NCI-H2029 treated with DMSO at 0.1 percent for 48 hours (cell line): ENCODE measurements around the gene THSD4.

Source experiments
- DNase-seq: peaks from one replicate; lab custom pipeline; 2025; lab: John Stamatoyannopoulos, UW

Gene THSD4

DNA sequence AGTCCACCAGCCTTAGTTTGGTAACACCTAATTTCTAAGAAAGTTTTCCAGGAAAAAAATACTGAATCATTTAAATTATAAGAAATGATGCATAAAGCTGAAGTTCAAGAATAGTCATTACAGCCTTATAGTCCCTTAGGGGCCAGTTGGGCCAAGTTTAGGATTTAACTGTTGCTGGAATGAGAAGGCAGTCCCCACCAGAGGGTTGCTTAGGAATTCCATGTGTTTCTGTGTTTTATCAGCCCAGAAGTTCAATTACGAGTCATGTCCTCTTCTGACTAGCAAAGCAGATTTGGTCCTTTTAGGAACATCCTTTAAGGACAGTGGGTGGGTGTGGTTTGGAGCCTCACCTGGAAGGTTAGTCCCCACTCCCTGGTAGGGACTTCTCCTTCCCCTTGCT is 638.1 kb downstream of the THSD4 start:
- no peak for DNase-seq

DNA sequence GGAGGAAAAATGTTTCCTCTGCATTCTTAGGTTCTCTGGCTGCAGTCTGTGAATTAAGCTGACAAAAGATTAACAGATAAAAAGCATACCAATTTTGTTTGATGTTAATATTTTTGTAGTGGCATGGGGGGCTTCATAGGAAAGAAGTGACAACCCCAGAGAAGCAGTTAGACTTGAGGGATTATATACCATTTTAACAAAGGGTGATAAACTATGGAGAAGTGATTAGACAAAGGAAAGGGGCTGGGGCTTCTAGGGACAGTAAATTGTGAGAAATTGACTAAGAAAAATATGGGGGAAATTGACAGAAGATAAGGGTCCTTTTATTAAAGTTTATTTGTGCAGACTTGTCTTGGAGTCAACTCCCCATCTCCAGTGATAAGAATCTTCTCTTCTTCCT is 639.4 kb downstream of the THSD4 start:
- DNase-seq: no peak

DNA sequence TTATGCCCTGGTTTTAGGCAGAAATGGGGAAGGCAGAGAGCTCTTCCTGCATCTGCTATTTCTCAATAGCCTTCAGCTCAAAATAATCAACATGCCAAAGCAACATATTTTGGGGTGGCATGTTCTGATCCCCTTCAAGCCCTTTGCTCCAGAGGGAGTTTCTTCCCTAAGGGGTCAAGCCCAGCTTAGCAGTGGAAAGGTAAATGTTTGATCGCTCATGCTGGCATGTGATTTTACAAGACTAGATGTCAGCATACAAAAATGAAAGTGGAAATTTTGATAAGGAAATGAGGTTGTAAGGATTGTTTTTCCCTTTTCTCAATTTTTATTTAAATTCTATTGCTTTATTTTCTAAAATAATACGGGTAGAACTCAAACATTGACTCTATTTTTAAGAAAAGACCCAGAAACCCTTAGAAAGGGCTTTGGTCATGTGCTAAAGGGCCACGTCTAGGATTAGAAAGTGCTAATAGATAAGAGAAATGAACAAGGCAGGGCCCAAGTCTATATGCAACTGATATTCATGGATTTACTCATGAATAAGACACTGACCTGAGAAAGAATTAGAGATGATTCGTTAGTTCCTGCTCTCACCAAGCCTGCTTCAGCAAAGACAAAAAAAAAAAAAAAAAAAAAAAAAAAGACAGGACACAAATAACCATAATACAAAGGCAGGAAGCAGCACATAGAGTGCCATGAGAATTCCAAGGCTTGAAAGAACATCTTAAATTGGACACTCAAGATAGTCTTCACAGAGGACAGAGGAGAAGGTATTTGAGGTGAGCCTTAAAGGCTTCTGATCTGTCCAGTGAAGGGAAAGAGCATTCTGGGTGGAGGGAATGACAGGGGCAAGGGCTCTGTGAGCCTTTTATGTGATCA is 640.1 kb downstream of the THSD4 start:
- no peak for DNase-seq

DNA sequence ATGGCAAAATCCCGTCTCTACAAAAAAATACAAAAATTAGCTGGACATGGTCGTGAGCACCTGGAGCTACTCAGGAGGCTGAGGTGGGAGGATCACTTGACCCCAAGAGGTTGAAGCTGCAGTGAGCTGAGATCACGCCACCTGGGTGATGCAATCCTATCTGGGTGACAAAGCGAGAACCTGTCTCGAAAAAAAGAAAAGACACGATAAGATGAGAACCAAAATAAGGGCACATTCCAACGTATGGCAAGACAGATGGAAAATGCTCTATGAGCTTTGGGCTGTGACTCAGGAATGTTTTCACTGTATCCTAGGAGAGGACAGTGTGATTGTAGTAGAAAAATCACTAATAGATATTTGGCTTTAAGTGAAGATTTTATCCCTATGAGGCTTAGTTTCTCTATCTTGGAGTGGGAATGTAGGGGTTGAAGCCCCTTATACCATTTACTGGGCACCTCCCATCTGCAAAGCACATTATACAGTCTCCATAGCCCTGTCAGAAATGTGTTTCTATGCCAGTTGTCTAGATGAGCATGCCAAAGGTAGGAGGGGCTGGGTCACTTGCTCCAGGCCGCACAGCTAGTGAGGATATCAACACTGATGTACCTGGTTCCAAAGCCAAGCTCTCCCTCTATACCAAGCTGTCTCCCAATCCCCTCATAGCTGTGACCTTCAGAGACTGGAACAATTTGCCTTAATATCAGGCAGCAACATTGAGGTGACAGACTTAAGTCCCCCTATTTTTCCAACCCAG is 641.5 kb downstream of the THSD4 start:
- no peak for DNase-seq

DNA sequence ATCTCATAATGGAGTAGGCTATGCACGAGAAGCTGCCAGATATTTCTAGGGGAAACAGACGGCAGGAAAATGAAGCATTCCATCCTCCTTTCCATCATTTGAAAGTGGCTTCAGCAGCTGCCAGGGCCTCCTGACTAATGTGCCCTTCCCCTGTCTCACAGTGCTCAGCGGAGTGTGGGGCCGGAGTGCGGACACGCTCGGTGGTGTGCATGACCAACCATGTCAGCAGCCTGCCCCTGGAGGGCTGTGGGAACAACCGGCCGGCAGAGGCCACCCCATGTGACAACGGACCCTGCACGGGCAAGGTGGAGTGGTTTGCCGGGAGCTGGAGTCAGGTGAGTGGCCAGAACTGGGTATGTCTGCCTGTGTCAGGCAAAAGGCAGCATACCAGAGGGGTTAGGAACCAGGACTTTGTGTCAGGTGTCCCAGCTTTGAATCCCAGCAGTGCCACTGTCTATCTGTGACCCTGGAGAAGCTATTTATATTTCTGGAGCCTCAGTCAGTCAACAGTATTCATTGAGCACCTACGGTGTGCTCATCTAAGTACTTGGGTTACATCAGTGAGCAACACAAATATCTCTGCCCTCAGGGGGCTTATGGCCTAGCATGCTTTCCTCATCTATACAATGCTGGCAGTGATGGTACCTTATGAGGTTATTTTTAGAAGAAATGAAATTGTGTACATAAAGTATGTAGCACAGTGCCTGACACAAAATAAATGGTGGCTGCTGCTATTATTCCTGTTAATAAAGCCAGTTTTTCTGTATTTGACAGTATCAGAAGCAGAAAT is 642.7 kb downstream of the THSD4 start:
- no peak for DNase-seq

DNA sequence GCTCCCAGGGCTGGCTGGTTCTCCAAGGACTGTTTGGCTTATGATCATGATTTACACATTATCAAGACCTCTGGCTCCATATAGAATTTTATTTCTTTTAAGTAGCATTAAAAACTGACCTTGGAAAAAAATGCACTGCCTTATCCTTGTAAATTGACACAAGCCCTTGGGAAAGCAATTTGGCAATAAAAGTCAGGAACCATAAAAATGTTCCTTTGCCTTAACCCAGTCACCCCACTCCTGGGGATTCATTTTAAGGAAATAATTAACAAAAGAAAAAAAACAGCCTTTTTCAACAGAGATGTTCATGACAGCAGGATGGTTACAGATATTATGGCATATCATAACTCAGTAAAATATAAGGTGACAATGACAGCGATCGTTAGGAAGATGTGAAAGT is 643.4 kb downstream of the THSD4 start:
- DNase-seq: no peak

DNA sequence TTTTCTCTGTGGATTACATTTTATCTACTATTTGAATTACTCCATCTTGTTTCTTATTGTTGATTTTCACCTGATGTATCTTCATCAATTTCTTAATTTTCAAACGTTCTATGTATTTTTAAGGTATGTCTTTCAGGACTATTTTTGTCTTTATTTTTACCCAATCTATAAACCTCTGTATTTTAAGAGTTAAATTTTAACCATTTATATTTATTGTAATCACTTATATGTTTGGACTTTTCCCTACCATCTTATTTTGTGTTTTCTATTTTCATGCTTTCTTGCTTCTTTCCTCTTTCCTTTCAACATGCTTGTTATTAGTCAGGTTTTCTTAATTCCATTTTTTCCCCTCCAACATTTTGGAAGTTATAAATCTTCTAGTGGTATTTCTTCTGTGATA is 645.6 kb downstream of the THSD4 start:
- no peak for DNase-seq

DNA sequence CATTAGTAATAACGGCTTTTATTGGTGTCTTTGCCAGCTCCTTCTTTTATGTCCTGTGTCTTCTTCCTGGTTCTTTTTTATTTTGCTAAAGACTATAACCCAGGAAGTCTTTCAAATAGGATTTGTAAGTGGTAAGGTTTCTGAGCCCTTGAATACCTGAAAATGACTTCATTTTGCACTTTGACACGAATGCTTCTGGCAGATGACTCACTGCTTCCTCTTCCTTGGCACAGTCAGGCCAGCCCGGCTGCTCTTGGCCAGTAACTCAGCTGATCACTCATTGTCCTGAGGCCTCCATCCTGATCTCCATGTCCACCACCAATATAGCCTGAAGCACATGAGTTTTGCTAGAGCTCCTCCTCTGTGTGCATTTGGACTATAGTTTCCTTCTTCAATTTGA is 646.4 kb downstream of the THSD4 start:
- no peak for DNase-seq

DNA sequence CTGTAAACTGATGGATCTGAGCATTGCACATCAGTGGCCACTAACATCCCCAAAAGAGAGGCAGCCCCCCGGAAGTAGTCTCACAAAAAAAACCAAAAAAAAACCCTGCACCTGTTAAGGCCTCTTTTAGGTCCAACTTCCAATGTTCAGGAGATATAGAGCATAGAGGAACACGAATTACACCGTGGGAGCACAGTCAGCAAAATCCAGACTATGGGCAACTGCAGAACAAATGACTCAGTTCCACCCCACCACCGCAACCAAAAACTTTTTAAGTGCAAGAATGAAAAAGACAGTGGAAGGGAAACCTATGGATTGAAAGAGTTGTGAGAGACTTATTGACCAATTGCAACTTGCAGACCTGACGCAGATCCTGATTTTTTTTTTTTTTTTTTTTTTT is 652.9 kb downstream of the THSD4 start:
- no peak for DNase-seq

DNA sequence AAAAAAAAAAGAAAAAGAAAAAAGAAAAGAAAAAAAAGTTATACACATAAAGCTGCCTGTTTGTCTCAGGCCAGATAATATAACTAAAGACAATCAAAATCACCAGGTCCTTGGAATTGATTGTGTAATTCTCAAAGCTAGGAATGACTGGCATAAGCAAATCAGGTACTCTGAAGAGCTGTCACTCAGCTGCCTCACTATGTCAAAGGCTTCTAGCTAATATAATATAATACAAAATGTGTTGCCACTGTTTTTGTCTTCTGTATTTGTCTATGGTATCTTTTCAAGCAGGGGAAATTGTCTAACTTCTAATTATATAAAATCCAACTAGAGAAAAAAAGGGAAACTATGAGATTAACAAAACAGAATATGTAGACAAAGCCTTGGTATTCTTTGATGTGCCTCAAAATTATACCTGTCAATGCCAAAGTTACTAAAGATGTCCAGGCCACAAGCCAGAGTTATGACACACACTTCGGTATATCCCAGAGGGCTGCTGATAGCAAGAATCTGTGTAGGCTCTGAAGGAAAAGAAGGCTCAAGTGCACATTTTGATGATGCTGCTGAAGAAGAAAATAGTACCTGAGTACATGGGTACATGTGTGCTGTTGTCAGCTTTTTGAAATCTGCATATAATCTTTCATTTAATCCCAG is 658.1 kb downstream of the THSD4 start:
- no peak for DNase-seq

DNA sequence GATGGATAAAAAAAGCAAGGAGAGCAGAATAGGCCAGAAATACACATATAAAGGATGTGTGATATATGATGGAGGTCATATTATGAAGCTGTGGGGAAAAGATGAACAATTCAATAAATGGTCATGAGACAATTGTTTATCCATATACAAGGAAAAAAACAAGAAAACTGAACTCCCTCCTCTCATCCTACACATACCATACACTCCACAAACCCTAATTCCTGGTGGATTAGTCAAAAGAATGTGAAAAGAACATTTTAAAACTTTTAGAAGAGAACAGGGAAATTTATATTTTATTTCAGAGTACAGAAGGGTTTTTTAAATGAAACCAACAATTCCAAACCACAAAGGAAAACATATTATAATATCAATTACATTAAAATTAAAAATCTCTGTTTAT is 660.6 kb downstream of the THSD4 start:
- no peak for DNase-seq

DNA sequence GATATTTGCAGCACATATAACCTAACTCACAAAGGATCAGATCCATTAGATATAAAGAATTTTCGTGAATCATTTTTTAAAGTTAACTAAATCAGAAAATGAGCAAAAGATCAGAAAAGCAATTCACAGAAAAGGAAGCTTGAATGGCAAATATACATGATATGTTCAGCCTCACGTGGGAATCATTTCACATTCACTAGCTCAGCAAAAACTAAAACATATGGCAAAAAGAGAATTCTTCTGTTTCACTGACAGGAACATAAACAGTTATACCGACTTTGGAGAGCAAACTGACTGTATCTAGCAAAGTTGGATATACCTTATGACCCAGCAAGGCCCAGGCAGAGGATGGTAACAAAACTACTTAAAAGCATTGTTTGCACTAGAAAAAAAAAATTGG is 661.0 kb downstream of the THSD4 start:
- no peak for DNase-seq

DNA sequence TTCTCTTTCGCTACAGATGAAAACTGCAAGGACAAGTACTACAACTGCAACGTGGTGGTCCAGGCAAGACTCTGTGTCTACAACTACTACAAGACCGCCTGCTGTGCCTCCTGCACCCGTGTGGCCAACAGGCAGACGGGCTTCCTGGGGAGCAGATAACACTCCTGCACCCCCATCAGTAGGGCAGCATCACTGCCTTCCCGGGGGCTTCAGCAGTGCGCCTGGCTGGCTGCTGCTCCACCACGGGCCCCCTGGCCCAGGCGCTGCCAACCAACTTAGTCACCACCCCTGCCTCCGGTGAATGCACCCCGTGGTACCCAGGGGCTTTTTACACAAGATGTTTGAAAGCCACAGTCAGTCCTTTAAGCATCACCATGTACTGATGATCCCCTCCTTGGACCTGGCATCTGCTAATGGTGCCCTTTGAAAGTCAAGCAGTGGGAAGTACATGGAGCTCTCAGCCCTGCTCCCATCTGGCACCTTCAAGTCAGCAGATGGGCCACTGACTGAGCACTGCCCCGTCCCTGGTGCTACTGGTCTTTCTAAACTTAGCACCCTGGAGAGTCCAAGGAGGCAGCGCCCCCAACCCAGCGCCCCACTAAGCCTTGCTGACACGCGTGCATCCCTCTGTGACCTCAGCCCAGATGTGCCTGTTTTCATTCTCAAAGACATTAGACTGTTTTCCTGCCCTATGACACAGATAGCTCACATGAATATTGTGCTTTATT is 662.1 kb downstream of the THSD4 start:
- DNase-seq: no peak

DNA sequence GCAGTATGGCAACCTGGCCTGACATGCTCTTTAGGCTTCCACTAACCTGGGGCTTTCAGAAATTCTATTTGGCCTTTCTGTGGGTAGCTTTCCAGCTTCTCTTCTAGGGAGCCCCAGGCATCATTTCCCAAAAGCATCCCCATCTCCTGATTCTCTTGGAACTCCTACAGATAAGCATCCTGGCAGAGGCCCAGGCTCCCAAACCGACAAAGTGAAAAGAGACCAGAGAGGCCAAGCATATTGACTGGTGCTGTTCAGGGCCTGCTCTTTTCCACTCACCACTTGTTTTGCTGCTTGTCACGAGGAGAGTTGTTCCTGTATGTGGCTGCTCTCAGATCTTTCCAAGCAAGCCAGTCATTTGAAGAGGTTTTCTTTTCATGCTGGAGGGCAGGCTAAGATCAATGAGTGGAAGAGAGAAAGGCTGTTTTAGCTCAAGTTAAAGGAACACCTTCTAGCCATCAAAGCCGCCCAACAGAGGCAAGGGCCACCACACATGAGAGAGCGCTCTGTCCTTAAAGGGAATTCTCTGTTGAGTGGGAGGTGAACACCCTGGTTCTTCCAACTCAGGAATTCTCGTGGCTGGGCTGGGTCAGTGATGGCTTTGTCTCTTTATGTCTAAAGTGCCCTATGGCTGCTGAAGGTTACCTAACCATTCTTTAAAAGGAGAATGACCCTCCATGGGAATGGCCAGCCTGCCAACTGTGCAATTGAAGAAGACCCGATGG is 664.0 kb downstream of the THSD4 start:
- no peak for DNase-seq

DNA sequence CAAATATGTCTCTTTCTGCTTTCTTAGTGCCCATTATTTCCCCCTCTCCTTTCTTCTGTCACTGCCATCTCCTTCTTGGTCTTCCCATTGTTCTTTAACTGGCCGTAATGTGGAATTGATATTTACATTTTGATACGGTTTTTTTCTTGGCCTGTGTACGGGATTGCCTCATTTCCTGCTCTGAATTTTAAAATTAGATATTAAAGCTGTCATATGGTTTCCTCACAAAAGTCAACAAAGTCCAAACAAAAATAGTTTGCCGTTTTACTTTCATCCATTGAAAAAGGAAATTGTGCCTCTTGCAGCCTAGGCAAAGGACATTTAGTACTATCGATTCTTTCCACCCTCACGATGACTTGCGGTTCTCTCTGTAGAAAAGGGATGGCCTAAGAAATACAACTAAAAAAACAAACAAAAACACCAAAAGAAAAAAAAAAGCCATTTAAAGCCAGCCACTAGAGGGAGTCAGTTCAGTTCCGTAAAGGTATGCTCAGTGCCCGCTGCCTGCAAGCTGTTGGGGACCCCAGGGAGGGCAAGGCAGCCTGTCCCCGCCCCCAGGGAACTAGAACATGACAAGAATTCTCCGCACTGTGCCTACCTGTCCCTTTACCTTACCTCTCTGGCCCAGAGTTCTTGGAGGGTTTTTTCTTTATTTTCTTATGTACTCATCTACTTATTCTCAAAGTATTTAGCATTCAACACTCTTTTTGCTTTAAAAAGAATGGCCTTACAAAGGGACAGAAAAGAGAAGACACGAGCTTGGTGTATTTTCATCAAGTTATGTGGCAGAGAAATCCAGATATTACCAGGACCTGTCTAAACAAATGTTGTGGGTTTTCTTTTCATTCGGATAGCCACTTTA is 665.1 kb downstream of the THSD4 start:
- DNase-seq: no peak

DNA sequence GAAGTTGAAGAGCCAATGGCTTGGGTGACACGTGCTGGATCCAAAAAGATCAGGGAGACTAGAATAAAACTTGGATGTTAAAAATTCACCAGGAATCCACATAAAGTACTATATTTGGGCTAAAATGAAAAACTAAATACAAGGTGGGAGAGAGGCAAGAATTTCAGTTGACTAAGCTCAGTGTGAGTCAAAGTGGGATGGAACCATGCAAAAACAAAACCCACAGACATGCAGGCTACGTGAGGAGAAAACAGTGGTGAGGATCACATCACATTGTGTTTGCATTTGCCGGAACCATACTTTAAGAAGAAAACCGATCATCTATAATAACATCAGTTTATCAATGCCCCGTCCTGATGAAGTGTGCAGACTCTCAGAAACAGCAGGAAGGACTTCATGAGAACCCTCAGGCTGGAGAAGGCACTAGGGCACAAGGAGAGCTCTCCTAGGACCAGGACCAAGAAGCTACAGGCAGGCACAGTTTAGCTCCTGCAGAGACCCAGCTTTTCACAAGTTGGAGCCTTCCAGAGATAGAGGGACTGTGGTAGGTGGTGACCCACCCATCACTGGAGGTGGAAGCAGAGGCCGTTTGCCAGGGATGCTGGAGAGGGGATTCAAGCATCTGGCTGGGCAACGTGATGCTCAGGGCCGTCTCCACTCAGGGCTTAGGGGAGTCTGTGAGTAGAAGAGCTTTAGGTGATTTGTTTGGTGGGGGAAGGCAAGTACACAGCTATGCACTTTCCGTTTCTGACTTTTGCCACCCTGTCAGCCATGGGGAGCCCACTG is 666.1 kb downstream of the THSD4 start:
- no peak for DNase-seq

DNA sequence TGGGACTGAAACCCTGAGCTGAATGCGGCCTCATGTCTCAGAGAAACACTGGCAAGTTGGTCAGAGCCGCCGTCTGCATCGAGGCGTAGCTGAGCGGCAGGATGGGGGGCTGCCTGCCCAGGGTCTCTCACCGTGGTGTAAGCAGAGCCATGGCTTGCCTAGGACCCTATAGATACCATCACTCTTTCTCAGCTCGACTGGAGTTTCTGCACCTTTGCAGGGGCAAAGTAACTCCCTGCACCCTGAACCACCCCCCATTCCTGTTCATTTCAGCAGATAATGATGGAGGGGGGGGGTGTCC is 666.6 kb downstream of the THSD4 start:
- DNase-seq: no peak

DNA sequence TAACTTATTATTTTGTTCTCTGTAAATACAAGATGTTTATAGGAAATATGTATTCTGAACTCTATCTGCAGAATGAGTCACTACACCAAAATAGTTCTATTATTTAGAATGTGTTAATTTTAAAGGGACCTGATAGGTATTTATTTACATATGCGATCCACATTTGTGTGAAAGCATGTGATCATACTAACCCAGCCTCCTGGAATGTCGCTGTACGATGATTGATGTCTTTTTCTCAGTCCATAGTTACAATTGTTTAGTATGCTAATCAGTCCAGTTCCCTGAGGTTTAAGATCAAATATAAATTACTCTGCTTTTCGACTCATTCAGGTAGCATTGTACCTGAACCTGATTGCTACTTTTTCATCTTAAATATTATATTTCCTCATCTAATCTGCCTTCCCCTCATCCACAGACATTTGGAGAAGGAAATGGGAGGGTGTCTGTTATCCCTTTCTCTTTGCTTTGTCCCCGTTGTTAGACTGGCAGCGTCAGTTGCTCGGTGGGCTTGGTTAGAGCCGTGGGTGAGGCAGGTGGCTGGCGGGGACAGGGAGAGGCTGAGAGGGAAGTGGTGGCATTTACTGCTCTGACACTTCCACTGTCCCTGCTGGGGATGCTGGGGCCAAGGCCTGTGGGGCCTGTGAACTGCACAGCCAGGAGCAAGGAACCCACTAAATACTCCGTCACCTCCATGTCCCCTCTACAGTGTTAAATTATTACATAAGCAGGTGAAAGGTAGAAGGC is 667.3 kb downstream of the THSD4 start:
- no peak for DNase-seq

DNA sequence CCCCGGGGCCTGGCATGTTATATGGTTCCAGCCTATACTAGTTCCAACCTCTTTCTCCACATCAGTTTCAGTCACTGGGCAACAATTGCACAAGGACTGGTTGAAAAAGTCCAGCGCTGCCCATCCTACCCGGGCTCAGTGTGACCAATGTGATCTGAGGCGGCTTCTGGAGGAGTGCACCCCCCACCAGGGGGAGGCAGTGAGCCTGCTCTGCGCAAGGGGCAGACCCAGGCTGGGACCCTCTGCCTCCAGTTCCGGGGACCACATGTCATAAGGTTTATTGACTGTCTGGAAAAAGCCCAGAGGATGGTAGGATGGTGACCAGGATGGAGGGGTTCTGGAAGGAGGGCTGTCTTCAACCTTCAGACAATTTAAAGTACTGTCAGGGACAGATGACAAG is 669.4 kb downstream of the THSD4 start:
- DNase-seq: no peak
